ENCODE results near the gene GP9. TPM values are rescaled to one million over a fixed set of nuclear protein-coding genes. Genes with fewer than 3 reads are reported as not detected.

Gene GP9
- total and polyA plus RNA-seq, 9 of the 15 experiments (the other 6 are each of a cell fraction or from before 2014, with no cell fraction given): not detected

GRCh38 chr3:129018271-129018670, 42.3 kb upstream of the GP9 start:
- H3K79me2 ChIP-seq (ENCODE audit: control insufficient read depth, insufficient read depth, low read length): no peaks in the 10 kb centered on the region
- in situ Hi-C loops (cut with MboI) (no loop called here), intact Hi-C loops (cut with micrococcal nuclease) (loop anchor here (5.0 kb wide), 1 partner anchor 141 kb away; the partner anchor contains the start of gene ACAD9)
- H3K9me3 ChIP-seq (replicated peaks; ENCODE audit: control insufficient read depth, insufficient read depth, low read depth, low read length): no peaks in the 10 kb centered on the region
- peaks cover 3% of the 10 kb centered on the region for H3K9me1 ChIP-seq (ENCODE audit: control insufficient read depth, insufficient read depth, low read length)
- H3K4me3 ChIP-seq: no peak overlapping the region
- H3K27ac ChIP-seq (ENCODE audit: extremely low read depth, low read depth, low read length): no peak overlapping the region
- BruUV-seq (replicated peaks): no TSS peak
- H3K4me1 ChIP-seq (replicated peaks in 1 of 2; ENCODE audit: control insufficient read depth in 2 of 2, insufficient read depth in 2 of 2, low read length in 2 of 2): peaks cover 27 to 45% of the 10 kb centered on the region in 2 experiments
- no peak overlapping the region for H2AFZ ChIP-seq (ENCODE audit: low read depth, low read length)
- ChIA-PET POLR2A (no interaction called here), CTCF (ENCODE audit: low intra/inter-chr PET ratio) (no interaction called here)
- H3K4me2 ChIP-seq (ENCODE audit: insufficient read depth, low read length): no peak overlapping the region
- no peaks in the 10 kb centered on the region for H3K27me3 ChIP-seq (ENCODE audit: control insufficient read depth in 2 of 2, insufficient read depth in 2 of 2, low read length in 2 of 2)
- FAIRE-seq: no peak
- H4K20me1 ChIP-seq (replicated peaks; ENCODE audit: control insufficient read depth, insufficient read depth, low read length): 0 out of 2 replicates have a peak, but pooled peaks cover 10% of the 10 kb centered on the region
- no peak for TF ChIP-seq PPARD (CRISPR knock-in tag; IDR thresholded peaks at IDR 0.05)
- TF ChIP-seq CBX3 (IDR thresholded peaks at IDR 0.05; ENCODE audit: borderline replicate concordance in 1 of 2, low read length in 2 of 2): no peak
- TF ChIP-seq ZBTB40 (IDR thresholded peaks at IDR 0.05): peak; percentile 86
- no peak for TF ChIP-seq ZBTB40 (CRISPR knock-in tag; IDR thresholded peaks at IDR 0.05)
- no peak for TF ChIP-seq LCOR (CRISPR knock-in tag; IDR thresholded peaks at IDR 0.05)
- WGBS (ENCODE audit: insufficient coverage, low coverage, missing lambda C conversion rate): 51% methylated on average over 2 of the region's 2 CpGs
- H3K9ac ChIP-seq (ENCODE audit: insufficient read depth in 1 of 2, low read depth in 2 of 2, low read length in 2 of 2): no peak overlapping the region
- no peaks in the 10 kb centered on the region for H3K36me3 ChIP-seq (ENCODE audit: control insufficient read depth, insufficient read depth, low read length)
- DNase-seq (ENCODE audit: extremely low read depth in 1 of 4, low spot score in 3 of 4): no peak
- no peak for ATAC-seq
